GM23248 (cell line): Measurements from ENCODE around the gene RCSD1.

Source experiments
- EZH2 ChIP-seq: fragments of 200-600 bp; sonication (generic); IDR thresholded peaks from 2 replicates; pipeline ENCODE4 v1.6.1; 2018; ENCODE audit warnings: antibody characterized with exemption, mild to moderate bottlenecking; ENCODE audit not compliant: insufficient read depth, poor library complexity, severe bottlenecking
- EZH2phosphoT487 ChIP-seq: fragments of 200-600 bp; sonication (generic); IDR thresholded peaks from 2 replicates; pipeline ENCODE4 v1.6.1; 2018; ENCODE audit warnings: antibody characterized with exemption, moderate library complexity, mild to moderate bottlenecking, low read depth; ENCODE audit not compliant: insufficient read depth

DNA sequence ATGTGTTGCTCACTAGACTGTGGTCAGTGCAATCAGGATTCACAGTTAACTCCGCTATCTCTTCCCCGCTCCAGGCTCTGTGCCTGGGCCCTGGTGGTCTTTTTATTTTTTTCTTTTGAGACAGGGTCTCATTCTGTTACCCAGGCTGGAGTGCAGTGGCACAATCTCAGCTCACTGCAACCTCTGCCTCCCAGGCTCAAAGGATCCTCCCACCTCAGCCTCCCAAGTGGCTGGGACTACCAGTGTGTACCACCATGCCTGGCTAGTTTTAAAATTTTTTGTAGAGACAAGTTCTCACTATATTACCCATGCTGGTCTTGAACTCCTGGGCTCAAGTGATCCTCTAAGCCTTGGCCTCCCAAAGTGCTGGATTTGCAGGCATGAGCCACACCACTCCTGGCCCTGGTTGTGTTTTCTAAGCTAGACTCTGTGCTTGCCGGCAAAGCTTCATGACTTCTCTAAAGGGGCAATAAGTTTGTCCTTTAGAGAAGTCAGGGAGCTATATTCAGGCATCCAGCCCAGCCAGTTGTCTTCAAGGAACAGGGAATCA is 1.4 kb downstream of the RCSD1 start:
- TF ChIP-seq EZH2 (no peak), EZH2phosphoT487 (no peak)
